K562 (cell line): ENCODE measurements around the gene NPEPL1. TPM values are rescaled to one million over a fixed set of nuclear protein-coding genes. Genes with fewer than 3 reads are reported as not detected.

Experiments used
- ATAC-seq: fragments of 200-7000 bp; cut with Tn5 transposase; 3 replicates; pipeline ENCODE4 v1.9.1; 2020; ENCODE audit warnings: moderate library complexity
- BruUV-seq: library from RNA; stranded (reverse); fragments of 400-500 nt; replicated peaks from 2 replicates; lab custom pipeline; 2021; lab: Mats Ljungman, UMichigan
- CTCF ChIA-PET: fragments of 300-600 bp; formaldehyde crosslinking; extraction: SDS; loops from one replicate; lab custom pipeline; 2021; ENCODE audit warnings: low intra/inter-chr PET ratio; lab: Yijun Ruan, JAX
- POLR2A ChIA-PET: fragments of 300-600, 350-650 bp; sonication (Branson Sonifier 250); formaldehyde crosslinking; extraction: SDS; loops from one replicate; lab custom pipeline; 2021; ENCODE audit warnings: antibody characterized with exemption, inconsistent platforms; lab: Yijun Ruan, JAX
- DNase-seq, 4 experiments: peaks; one replicate each; pipeline versions ENCODE4 v3.0.0 to v3.0.0-alpha.2; 2011 to 2018; ENCODE audit warnings: low spot score in 3 of 4, mixed read lengths in 3 of 4; ENCODE audit errors: extremely low read depth in 1 of 4
- FAIRE-seq: peaks from 2 replicates; lab custom pipeline; 2011; peaks lifted over from hg19 to GRCh38; lab: Jason Lieb, UNC
- H2AFZ ChIP-seq: 2 replicates; pipeline ENCODE4 v1.6.0; 2011; ENCODE audit warnings: low read depth, low read length, control low read depth, inconsistent platforms
- H3K27ac ChIP-seq: fragments of 200-600 bp; 3 replicates; pipeline ENCODE4 v1.8.0; 2011; ENCODE audit warnings: low read depth, mild to moderate bottlenecking, control low read depth, inconsistent platforms, low read length, moderate library complexity, mixed read lengths; ENCODE audit errors: extremely low read depth
- H3K27me3 ChIP-seq, 2 experiments: fragments of 300-600 bp in 1 of 2; 2 replicates in 1 of 2; 3 replicates in 1 of 2; pipeline versions ENCODE4 v1.6.0 to v1.8.0; 2011; ENCODE audit warnings: inconsistent platforms in 2 of 2, low read length in 2 of 2, mild to moderate bottlenecking in 1 of 2, mixed read lengths in 1 of 2, moderate library complexity in 1 of 2; ENCODE audit not compliant: control insufficient read depth in 2 of 2, insufficient read depth in 2 of 2
- H3K36me3 ChIP-seq: fragments of 300-600 bp; 3 replicates; pipeline ENCODE4 v1.8.0; 2011; ENCODE audit warnings: mild to moderate bottlenecking, low read length, inconsistent platforms; ENCODE audit not compliant: control insufficient read depth, insufficient read depth
- H3K4me1 ChIP-seq, 2 experiments: fragments of 200-600 bp in 1 of 2; replicated peaks in 1 of 2; 2 replicates in 1 of 2; 3 replicates in 1 of 2; pipeline versions ENCODE4 v1.5.1 to v1.8.0; 2011; ENCODE audit warnings: inconsistent platforms in 2 of 2, low read length in 2 of 2, mild to moderate bottlenecking in 1 of 2, mixed read lengths in 1 of 2, moderate library complexity in 1 of 2; ENCODE audit not compliant: control insufficient read depth in 2 of 2, insufficient read depth in 2 of 2
- H3K4me2 ChIP-seq: 2 replicates; pipeline ENCODE4 v1.6.1; 2011; ENCODE audit warnings: low read length, control low read depth, inconsistent platforms, mixed read lengths; ENCODE audit not compliant: insufficient read depth
- H3K4me3 ChIP-seq: fragments of 200-600 bp; sonication (generic), shearing (Covaris generic); 2 replicates; pipeline ENCODE4 v1.5.1; 2016; ENCODE audit warnings: control low read depth, inconsistent platforms
- H3K79me2 ChIP-seq: fragments of 200-600 bp; 3 replicates; pipeline ENCODE4 v1.8.0; 2011; ENCODE audit warnings: low read length, inconsistent platforms; ENCODE audit not compliant: control insufficient read depth, insufficient read depth
- H3K9ac ChIP-seq, 2 experiments: 2 replicates each; pipeline versions ENCODE4 v1.6.0 to v1.6.1; 2011; ENCODE audit warnings: low read depth in 2 of 2, low read length in 2 of 2, control low read depth in 1 of 2, inconsistent platforms in 1 of 2, mild to moderate bottlenecking in 1 of 2, mixed read lengths in 1 of 2; ENCODE audit not compliant: insufficient read depth in 1 of 2
- H3K9me1 ChIP-seq: one replicate; pipeline ENCODE4 v1.6.0; 2011; ENCODE audit warnings: inconsistent platforms, mild to moderate bottlenecking, low read length, moderate library complexity; ENCODE audit not compliant: control insufficient read depth, insufficient read depth
- H3K9me3 ChIP-seq: replicated peaks from 2 replicates; pipeline ENCODE4 v1.5.1; 2011; ENCODE audit warnings: low read depth, low read length, inconsistent platforms; ENCODE audit not compliant: control insufficient read depth, insufficient read depth
- H4K20me1 ChIP-seq: replicated peaks from 2 replicates; pipeline ENCODE4 v1.6.1; 2011; ENCODE audit warnings: low read length, inconsistent platforms, mixed read lengths; ENCODE audit not compliant: control insufficient read depth, insufficient read depth
- BCOR ChIP-seq: fragments of 450-650 bp; IDR thresholded peaks from 2 replicates; pipeline ENCODE4 v1.6.1; 2016
- CBFA2T3 ChIP-seq: fragments of 450-650 bp; IDR thresholded peaks from 2 replicates; pipeline ENCODE4 v1.6.1; 2017
- CBX2 ChIP-seq: fragments of 200-600 bp; sonication (generic); IDR thresholded peaks from one replicate; pipeline ENCODE4 v1.6.1; 2012; ENCODE audit warnings: mild to moderate bottlenecking, low read length, inconsistent platforms; ENCODE audit not compliant: insufficient read depth, poor library complexity, severe bottlenecking
- CEBPG ChIP-seq, 3 experiments: fragments of 200-800 bp in 1 of 3; sonication (Bioruptor generic) in 1 of 3; sonication (generic) in 1 of 3; formaldehyde crosslinking in 1 of 3; IDR thresholded peaks in 2 of 3; conservative IDR thresholded peaks in 1 of 3; 2 replicates each; pipeline versions ENCODE4 v1.6.1 to v1.8.0; 2016 to 2022; ENCODE audit warnings: missing compliant biosample characterization in 2 of 3, missing genetic modification characterization in 2 of 3, mild to moderate bottlenecking in 1 of 3, missing genetic modification reagents in 1 of 3
- HDAC6 ChIP-seq: IDR thresholded peaks from 2 replicates; pipeline ENCODE4 v1.6.1; 2012; ENCODE audit warnings: low read depth, mild to moderate bottlenecking, control low read depth, inconsistent platforms, low read length, moderate library complexity
- JUNB ChIP-seq: fragments of 450-650 bp; formaldehyde crosslinking; conservative IDR thresholded peaks from 2 replicates; pipeline ENCODE4 v1.4.0; 2020; ENCODE audit warnings: mild to moderate bottlenecking
- KAT8 ChIP-seq: fragments of 450-650 bp; IDR thresholded peaks from 2 replicates; pipeline ENCODE4 v1.6.1; 2016; ENCODE audit warnings: low read depth, mild to moderate bottlenecking
- KDM2B ChIP-seq: fragments of 250-450 bp; sonication (Bioruptor Pico); IDR thresholded peaks from 2 replicates; pipeline ENCODE4 v1.8.0; 2021; ENCODE audit warnings: mild to moderate bottlenecking, moderate library complexity
- MCM5 ChIP-seq: fragments of 450-650 bp; IDR thresholded peaks from 2 replicates; pipeline ENCODE4 v1.6.1; 2016; ENCODE audit warnings: low read depth
- NR2C2 ChIP-seq, 2 experiments: fragments of 200-800 bp in 1 of 2; sonication (Bioruptor generic) in 1 of 2; sonication (generic) in 1 of 2; formaldehyde crosslinking in 1 of 2; IDR thresholded peaks; 2 replicates each; pipeline versions ENCODE4 v1.6.1 to v1.8.0; 2016 to 2022; ENCODE audit warnings: mild to moderate bottlenecking in 1 of 2, missing compliant biosample characterization in 1 of 2, missing genetic modification characterization in 1 of 2, missing genetic modification reagents in 1 of 2
- POLR3G ChIP-seq: IDR thresholded peaks from 2 replicates; pipeline ENCODE4 v1.6.1; 2011; ENCODE audit not compliant: insufficient read length, insufficient replicate concordance; ENCODE audit errors: extremely low read depth
- RAD51 ChIP-seq: fragments of 450-650 bp; IDR thresholded peaks from 2 replicates; pipeline ENCODE4 v1.7.1; 2016; ENCODE audit warnings: low read depth, mild to moderate bottlenecking, borderline replicate concordance
- RCOR1 ChIP-seq, 2 experiments: IDR thresholded peaks; 2 replicates each; pipeline ENCODE4 v1.6.1; 2012; ENCODE audit warnings: low read depth in 2 of 2, low read length in 2 of 2, borderline replicate concordance in 1 of 2, improper control_type of control experiment in 1 of 2
- RHOXF2B ChIP-seq: fragments of 250-450 bp; sonication (Bioruptor Pico); conservative IDR thresholded peaks from 2 replicates; pipeline ENCODE4 v1.5.1; 2021
- ZBTB17 ChIP-seq: fragments of 450-650 bp; formaldehyde crosslinking; IDR thresholded peaks from 2 replicates; pipeline ENCODE4 v1.4.0; 2020; ENCODE audit warnings: mild to moderate bottlenecking
- ZBTB7A ChIP-seq: IDR thresholded peaks from 2 replicates; pipeline ENCODE4 v1.6.1; 2011; ENCODE audit warnings: low read depth, mild to moderate bottlenecking, low read length, moderate library complexity, borderline replicate concordance; ENCODE audit not compliant: control insufficient read depth
- ZFP36 ChIP-seq: fragments of 150-350 bp; IDR thresholded peaks from 2 replicates; pipeline ENCODE4 v1.6.1; 2018; ENCODE audit warnings: low read length, low read depth; ENCODE audit not compliant: partially characterized antibody
- WGBS: fragments of 100-300 bp; shearing (Covaris generic); methylation state at CpG from one replicate; pipeline ENCODE4 v1.1.6; 2016; ENCODE audit warnings: low coverage, mixed read lengths; ENCODE audit not compliant: insufficient coverage; ENCODE audit errors: missing lambda C conversion rate; 5-methylcytosine and 5-hydroxymethylcytosine counted together
- in situ Hi-C: fragments of 300-500 bp; cut with MboI; formaldehyde crosslinking; loops from 4 replicates; pipeline ENCODE4 v1.15.0; 2018; ENCODE audit warnings: inconsistent platforms, mixed read lengths
- intact Hi-C: fragments of 100-400 bp; cut with micrococcal nuclease; formaldehyde crosslinking; loops from 2 replicates; pipeline ENCODE4 v1.14.2; 2022
- polyA plus RNA-seq, 8 experiments: library from polyadenylated mRNA; depleted of rRNA in 4 of 8; stranded (reverse) in 5 of 8; unstranded in 3 of 8; fragments of >200 nt; fragmentation: Nextera tagmentation in 2 of 8; fragmentation: Illumina TruSeq in 1 of 8; extraction: Ambion mirVana in 2 of 8; extraction: Trizol in 1 of 8; gene quantifications; 2 replicates each; pipeline versions ENCODE4 v1.2.1 to v1.2.3, GENCODE V29; 2011 to 2014; ENCODE audit warnings: inconsistent platforms in 1 of 8, missing spikeins in 1 of 8
- total RNA-seq, 7 experiments: library from RNA; depleted of rRNA in 6 of 7; stranded (reverse); fragments of >200 nt in 6 of 7; fragmentation: Illumina TruSeq in 2 of 7; extraction: Trizol in 2 of 7; gene quantifications; 2 replicates each; pipeline versions ENCODE4 v1.2.1 to v1.2.3, GENCODE V29; 2011 to 2021; ENCODE audit warnings: low replicate concordance in 1 of 7
- TF ChIP-seq, protein P1 (sequence below): IDR thresholded peaks from 2 replicates; pipeline ENCODE4 v1.6.1; 2011; ENCODE audit warnings: borderline replicate concordance, low read depth, mild to moderate bottlenecking, moderate library complexity, low read length; ENCODE audit not compliant: insufficient read depth, poor library complexity, severe bottlenecking
- TF ChIP-seq, protein P2 (sequence below): fragments of 450-650 bp; conservative IDR thresholded peaks from 2 replicates; pipeline ENCODE4 v1.6.1; 2016; ENCODE audit warnings: missing genetic modification characterization, low read depth, mild to moderate bottlenecking, missing compliant biosample characterization, moderate library complexity

Gene NPEPL1
- total and polyA plus RNA-seq, 9 of the 15 experiments (the other 6 are each of a cell fraction or from before 2014, with no cell fraction given): 0.04 to 5.6 (median 0.94) TPM

DNA sequence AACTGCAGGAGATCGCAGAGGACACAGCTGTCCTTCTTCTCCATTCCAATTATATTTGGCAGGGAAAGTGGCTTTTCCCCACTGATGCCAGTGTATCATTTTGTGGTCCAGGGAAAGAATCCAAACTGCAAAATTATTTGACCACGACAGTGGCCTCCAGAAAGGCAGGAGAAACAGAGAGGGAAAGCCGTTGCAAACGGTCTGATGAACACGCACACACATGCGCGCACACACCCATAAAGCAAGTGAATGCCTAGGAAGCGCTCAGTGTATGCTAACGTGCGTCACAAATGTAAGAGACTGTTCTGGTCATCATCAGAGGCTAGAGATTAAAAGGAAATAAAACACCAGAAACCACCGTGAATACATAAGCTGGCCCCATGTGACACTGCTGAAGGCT is 54.0 kb downstream of the NPEPL1 start:
- Histone ChIP-seq H3K9me1 (no peaks in the 10 kb centered on the region), H3K27ac (no peak overlapping the region), H3K36me3 (no peaks in the 10 kb centered on the region), H2AFZ (no peak overlapping the region), H3K27me3 (peaks cover 3 to 27% of the 10 kb centered on the region in 2 experiments; a peak in 4 of 5 replicates)
- ATAC-seq (no peak), DNase-seq (no peak)
- intact Hi-C loops: no loop called here
- TF ChIP-seq ZFP36 (no peak), MCM5 (no peak), KAT8 (no peak), RCOR1 (IDR thresholded peaks at IDR 0.05; ENCODE audit: borderline replicate concordance in 1 of 2, low read depth in 2 of 2, low read length in 2 of 2) (no peak), HDAC6 (no peak), POLR3G (no peak), CBX2 (no peak), KDM2B (CRISPR knock-in tag) (no peak), ZBTB7A (no peak), RAD51 (no peak), ZBTB17 (CRISPR knock-in tag) (no peak), NR2C2 (CRISPR knock-in tag; IDR thresholded peaks at IDR 0.05) (no peak), NR2C2 (tag; IDR thresholded peaks at IDR 0.05) (no peak), RHOXF2B (CRISPR knock-in tag) (no peak), JUNB (CRISPR knock-in tag) (no peak), CBFA2T3 (no peak), BCOR (no peak), CEBPG (CRISPR knock-in tag; IDR thresholded peaks at IDR 0.05) (no peak), CEBPG (tag; conservative IDR thresholded peaks at IDR 0.05 in 1 of 2, IDR thresholded peaks at IDR 0.05 in 1 of 2) (no peak)
- TF ChIP-seq, protein P1, sequence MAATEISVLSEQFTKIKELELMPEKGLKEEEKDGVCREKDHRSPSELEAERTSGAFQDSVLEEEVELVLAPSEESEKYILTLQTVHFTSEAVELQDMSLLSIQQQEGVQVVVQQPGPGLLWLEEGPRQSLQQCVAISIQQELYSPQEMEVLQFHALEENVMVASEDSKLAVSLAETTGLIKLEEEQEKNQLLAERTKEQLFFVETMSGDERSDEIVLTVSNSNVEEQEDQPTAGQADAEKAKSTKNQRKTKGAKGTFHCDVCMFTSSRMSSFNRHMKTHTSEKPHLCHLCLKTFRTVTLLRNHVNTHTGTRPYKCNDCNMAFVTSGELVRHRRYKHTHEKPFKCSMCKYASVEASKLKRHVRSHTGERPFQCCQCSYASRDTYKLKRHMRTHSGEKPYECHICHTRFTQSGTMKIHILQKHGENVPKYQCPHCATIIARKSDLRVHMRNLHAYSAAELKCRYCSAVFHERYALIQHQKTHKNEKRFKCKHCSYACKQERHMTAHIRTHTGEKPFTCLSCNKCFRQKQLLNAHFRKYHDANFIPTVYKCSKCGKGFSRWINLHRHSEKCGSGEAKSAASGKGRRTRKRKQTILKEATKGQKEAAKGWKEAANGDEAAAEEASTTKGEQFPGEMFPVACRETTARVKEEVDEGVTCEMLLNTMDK: no peak
- TF ChIP-seq, protein P2, sequence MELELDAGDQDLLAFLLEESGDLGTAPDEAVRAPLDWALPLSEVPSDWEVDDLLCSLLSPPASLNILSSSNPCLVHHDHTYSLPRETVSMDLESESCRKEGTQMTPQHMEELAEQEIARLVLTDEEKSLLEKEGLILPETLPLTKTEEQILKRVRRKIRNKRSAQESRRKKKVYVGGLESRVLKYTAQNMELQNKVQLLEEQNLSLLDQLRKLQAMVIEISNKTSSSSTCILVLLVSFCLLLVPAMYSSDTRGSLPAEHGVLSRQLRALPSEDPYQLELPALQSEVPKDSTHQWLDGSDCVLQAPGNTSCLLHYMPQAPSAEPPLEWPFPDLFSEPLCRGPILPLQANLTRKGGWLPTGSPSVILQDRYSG: no peak
- TF ChIP-seq, all 486 proteins: peak for 0
- WGBS: 2% methylated on average over 11 of the region's 11 CpGs
- no peaks in the 10 kb centered on the region for H3K79me2 ChIP-seq
- H4K20me1 ChIP-seq: peaks cover 4% of the 10 kb centered on the region; the same call in 1 of the 2 replicates
- no peak for FAIRE-seq
- H3K9me3 ChIP-seq: no peaks in the 10 kb centered on the region
- no peaks in the 10 kb centered on the region for H3K4me1 ChIP-seq
- no peak overlapping the region for H3K9ac ChIP-seq
- in situ Hi-C loops: no loop called here
- BruUV-seq: no TSS peak
- POLR2A ChIA-PET: interaction anchor here (0.6 kb wide), 1 partner anchor 11 kb away, joined by 3 read pairs; no protein-coding TSS in a partner anchor
- H3K4me3 ChIP-seq: no peak overlapping the region
- no peak overlapping the region for H3K4me2 ChIP-seq
- CTCF ChIA-PET: no interaction called here
